Activated CD8-positive, alpha-beta memory T cell treated with anti-CD3 and anti-CD28 coated beads, Interleukin-2, amount 50 U/mL, for 24 hours (primary cell): ENCODE data around the gene TUBA1B.
"Not testable (repeated sequence)": the region's sequence is repeated elsewhere in the genome, so short reads cannot be mapped to it uniquely, and the experiment has no call there.

Experiments
- DNase-seq: peaks from one replicate; pipeline ENCODE4 v3.0.0-alpha.2; 2020; ENCODE audit errors: extremely low read depth

The TUBA1B gene

DNA sequence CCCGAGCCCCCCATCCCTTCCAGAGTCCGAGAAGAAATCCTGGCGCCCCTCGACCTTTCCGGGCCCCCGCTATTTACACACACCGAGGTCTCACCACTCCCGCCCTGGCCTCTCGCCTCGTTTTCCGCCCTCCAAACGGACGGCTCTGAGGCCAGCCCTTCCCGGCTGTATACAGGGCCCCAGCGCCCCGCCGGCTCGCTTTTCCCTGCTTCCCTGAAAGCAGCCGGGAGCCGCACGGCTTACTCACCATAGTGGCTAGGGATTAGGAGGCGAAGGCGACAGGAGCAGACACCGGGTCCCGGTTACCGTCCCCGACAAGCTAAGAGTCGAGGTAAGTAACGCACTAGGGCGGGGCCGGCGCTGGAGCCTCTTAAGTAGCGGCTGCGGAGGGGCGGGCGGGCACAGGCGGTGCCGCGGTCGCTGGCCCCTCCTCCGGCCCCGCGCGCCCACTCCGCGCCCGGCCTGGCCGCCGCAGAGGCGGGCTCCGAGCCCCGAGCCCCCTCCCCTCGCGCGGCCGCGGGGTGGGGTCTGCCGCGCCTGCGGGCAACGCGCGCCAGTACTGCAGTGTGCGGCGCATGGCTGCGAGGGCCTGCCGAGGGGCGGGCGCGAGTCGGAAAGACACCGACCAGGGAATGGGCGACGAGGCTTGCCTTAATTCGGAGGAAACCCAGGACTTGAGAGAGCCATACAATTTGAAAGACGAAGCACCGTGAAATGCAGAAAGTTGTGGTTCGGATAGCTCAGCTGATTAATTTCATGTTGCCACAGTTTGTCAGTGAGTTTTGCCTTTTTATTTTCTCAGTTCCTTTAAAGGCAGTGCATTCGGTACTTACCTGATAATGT is at the start of gene TUBA1B:
Gene TUBA1B, minus strand, starts transcription at position 345 of the 843 bp plus-strand sequence. Its CDS starts 95 bp downstream, at position 250.
- DNase-seq = peak; percentile 72

DNA sequence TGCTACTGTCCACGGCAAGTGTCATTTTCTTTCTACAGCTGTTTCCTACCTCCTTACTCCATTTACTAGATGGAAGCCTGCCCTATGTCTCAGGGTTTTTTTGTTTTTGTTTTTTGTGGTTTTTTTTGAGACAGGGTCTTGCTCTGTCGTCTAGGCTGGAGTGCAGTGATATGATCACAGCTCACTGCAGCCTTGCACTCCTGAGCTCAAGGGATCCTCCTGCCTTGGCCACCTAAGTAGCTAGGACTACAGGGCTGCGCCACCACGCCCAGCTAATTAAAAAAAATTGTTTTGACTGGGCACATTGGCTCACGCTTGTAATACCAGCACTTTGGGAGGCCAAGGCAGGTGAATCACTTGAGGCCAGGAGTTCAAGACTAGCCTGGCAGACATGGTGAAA is 43.0 kb upstream of the TUBA1B start:
- DNase-seq = no peak

DNA sequence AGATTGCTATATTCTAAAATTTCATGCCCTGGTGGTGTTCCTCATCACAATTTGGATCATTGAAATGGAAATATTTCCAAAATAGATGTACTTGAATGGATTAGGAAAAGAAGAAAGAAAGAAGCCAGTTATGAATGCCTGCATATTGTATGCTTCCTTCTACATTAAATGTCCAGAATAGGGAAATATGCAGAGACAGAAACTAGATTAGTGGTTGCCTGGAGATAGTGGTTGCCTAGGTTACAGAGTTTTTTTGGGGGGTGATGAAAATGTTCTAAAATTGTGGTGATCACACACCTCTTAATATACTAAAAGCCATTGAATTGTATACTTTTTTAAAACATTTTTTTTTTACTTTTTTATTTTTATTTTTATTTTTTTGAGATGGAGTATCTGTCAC is 39.7 kb upstream of the TUBA1B start:
- DNase-seq = no peak

DNA sequence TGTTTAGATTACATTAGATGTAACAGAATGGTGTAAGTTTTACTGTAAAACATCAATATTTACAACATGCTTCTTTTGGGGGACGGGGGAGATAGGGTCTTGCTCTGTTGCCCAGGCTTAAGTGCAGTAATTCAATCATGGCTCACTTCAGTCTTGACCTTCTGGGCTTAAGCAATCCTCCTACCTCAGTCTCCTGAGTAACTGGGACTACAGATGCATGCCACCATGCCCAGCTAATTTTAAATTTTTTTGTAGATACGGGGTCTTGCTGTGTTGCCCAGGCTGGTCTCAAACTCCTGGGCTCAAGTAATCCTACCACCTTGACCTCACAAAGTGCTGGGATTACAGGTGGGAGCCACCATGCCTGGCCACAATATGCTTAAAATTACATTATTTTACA is 33.9 kb upstream of the TUBA1B start:
- DNase-seq = no peak

DNA sequence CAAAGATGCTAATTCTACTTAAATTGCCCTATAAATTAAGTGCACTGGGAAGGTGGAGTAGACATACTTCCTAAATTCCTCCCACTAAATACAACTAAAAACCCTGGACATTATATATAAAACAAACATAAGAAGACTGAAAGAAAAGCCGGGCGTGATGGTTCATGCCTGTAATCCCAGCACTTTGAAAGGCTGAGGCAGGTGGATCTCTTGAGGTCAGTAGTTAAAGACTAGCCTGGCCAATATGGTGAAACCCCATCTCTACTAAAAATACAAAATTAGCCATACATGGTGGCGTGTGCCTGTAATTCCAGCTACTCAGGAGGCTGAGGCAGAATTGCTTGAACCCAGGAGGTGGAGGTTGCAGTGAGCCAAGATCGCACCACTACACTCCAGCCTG is 30.7 kb upstream of the TUBA1B start:
- not testable (repeated sequence) for DNase-seq

DNA sequence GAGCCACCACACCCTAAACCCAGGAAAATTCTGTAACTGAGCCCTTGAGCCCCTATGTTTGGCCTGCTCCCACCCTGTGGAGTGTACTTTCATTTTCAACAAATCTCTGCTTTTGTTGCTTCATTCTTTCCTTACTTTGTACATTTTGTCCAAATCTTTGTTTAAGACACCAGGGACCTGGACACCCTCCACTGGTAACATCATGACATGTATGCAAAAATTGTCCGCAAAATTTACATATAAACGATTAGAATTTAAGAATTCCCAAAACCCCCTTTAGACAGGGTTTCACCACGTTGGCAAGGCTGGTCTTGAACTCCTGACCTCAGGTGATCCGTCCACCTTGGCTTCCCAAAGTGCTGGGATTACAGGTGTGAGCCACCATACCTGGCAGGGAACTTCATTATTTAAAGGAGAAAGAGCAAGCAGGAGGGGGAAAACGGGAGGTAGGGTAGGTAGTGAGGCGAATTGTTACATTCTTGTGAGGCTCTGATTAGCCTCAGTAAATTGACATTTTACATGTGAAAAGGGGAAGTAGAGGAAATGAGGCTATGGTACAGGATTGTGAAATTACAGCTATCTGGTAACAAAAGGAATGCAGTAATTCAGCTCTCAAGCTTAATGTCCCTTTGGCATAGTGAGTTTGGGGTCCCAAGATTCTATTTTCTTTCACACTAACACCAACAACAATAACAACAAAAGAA is 30.0 kb upstream of the TUBA1B start:
- no peak for DNase-seq

DNA sequence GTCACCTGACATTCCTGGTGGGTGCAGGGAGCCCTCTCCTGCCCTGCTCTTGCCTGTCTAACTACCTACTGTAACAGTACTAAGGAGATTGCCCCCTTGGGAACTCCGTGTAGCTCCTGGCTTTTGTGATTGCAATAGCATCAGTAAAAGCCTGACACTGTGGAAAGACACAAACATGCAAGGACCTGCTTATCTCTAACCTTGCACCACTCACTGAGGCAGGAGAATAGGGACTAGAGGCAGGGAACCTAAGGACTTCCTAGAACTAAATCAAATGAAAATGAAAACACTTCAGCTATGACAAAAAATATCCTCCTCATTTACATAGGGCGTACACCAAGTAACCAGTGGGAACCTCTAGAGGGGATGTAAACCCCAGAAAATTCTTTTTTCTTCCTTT is 29.2 kb upstream of the TUBA1B start:
- DNase-seq = no peak

DNA sequence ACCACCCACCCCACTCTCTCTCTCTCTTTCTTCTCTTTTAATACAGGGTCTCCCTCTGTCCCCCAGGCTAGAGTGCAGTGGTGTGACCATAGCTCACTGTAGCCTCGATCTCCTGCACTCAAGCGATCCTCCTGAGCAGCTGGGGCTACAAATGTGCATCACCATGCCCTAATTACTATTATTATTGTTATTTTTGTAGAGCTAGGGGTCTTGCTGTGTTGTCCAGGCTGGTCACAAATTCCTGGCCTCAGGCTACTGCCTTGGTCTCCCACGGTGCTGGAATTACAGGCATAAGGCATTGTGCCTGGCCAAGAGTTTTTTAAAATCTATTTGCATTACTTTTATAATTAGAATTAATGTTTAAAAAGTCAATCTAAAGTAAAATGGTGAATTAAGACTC is 23.0 kb upstream of the TUBA1B start:
- no peak for DNase-seq

DNA sequence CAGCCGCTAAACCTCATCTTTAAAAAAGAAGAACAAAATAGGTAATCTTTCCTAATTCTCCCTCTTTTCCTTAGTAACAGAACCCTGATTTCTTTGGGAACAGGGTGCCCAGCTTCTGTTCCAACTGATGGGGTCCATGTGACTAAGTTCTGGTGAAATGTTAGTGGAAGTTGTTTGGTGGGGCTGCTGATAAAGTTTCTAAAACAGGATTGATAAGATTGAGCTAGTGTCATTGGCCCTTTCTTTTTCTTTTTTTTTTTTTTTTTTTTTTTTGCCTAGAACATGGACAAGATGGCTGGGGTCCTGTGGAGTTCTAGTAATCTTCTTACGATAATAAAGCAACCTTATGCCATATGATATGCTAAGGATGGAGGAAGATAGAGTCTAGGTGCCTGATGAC is 16.2 kb upstream of the TUBA1B start:
- no peak for DNase-seq

DNA sequence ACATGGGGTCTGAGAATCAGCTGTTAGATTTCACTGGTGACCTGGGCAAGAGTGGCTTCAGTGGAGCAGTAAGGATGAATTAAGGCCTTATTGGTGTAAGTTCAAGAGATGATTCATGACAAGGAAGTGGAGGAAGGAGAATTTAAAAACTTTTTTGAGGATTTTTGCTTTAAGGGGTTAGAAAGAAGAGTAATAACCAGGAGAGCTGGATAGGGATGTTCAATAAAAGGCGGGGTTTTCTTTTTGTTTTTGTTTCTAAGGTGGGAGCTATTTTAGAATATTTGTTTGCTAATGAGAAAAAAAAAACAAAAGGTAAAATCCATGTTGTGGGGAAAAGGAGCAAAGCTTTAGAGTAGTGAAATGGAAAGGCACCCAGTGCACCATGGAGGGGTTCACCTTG is 15.2 kb upstream of the TUBA1B start:
- no peak for DNase-seq

DNA sequence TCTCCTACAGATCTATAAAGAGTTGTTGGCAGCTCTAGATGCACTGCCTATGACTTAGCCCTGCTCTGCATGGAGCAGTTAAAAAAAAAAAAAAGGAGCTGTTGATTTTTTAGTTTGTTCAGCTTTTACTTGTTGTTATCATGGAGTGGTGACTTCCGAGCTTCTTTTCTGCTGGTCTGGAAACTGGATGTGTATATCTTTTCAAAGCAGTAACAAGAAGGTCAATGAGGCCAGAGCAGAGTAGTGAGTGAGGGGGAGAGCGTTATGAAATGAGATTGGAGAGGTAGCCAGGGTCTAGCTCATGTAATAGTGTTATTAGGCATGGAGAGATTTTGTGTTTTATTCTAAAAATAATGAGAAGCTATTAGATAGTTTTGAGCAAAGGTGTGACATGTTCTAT is 13.2 kb upstream of the TUBA1B start:
- DNase-seq = no peak

DNA sequence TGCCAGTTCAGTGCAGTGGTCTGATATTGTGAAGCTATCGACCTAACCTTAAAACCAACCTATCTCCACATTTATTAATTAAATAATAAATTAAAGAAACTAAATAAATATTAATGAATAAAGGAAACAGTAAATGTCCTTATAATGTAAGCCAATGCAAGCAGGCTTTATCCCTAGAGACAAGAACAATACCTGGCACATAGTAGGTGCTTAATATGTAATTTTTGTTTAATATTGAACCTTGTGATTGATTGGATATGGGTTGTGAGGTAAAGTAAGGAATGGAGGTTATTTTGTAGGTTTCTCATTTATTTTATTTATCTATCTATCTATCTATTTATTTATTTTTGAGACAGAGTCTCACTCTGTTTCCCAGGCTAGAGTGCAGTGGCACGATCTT is 7.8 kb upstream of the TUBA1B start:
- DNase-seq = no peak

DNA sequence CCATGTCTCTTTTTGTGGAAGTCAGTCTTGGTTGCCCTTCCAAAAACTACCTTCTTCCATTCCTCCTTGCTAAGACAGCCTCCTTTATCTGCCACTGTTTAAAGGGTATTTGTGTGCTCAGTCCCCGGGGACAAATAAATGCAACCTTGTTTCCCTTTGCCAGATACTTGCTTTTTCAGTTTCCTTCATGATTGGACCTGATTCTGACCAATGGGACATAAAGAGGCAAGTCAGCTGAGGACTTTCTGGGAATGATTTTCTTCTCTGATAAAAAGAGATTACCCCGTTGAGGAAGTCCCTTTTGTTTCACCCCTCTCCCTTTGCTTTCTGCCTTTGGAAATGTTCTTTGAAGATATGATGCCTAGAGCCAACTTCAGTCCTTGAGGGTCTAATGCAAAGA is 7.4 kb upstream of the TUBA1B start:
- no peak for DNase-seq

DNA sequence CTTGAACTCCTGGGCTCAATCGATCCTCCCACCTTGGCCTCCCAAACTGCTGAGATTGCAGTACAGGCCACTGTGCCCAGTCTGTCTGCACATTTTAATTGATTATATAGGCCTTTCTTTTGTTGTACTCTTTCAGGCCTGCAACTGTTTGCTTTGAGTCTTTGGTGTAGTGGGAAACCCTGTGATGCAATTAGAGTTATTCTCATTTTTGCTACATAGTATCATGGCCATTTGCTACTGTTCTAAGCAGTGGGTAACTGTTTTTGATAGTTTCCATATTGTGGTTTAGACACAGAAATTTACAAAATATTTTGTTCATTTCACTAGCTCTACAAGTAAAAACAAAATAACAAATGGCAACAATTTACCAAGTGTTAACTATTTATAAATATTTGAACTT is 6.3 kb upstream of the TUBA1B start:
- no peak for DNase-seq

DNA sequence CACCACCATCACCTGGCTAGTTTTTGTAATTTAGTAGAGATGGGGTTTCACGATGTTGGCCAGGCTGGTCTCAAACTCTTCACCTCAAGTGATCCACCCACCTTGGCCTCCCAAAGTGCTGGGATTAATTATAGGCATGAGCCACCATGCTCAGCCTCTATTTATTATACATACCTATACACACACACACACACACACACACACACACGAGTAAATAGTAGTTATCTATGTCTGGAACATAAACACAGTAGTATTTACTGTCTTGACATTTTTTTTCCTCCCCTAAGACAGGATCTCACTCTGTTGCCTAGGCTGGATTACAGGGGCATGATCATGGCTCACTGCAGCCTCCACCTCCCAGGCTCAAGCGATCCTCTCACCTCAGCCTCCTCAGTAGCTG is 5.8 kb upstream of the TUBA1B start:
- DNase-seq = not testable (repeated sequence)

DNA sequence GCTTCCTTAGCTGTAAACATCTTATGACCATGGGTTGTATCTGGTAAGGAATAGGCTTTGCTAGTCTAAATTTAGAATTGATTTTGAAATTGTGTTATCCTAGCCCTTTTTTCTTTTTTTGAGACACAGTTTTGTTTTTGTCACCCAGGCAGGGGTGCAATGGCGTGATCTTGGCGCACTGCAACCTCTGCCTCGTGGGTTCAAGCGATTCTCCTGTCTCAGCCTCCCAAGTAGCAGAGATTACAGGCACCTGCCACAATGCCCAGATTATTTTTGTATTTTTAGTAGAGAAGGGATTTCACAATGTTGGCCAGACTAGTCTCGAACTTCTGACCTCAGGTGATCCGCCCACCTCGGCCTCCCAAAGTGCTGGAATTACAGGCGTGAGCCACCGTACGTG is 2.4 kb upstream of the TUBA1B start:
- no peak for DNase-seq

DNA sequence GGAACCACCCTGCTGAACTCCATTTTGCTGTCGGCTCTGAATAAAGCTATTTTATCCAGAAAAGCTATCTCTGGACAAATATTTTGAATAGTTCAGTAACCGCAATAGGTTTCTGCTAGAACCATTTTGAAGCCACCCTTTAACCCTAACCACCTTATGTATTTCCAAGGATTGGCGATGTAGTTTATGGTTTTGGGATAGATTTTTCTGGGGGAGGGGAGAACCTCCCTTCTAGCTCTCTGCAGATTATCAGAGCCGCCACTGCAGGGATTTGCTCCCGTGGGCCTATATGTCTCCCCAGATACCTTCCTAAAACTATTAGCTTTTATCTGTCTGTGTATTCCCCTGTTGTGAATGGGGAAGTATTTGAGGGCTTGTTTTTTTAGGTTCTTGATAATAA is 1.8 kb upstream of the TUBA1B start:
- no peak for DNase-seq

DNA sequence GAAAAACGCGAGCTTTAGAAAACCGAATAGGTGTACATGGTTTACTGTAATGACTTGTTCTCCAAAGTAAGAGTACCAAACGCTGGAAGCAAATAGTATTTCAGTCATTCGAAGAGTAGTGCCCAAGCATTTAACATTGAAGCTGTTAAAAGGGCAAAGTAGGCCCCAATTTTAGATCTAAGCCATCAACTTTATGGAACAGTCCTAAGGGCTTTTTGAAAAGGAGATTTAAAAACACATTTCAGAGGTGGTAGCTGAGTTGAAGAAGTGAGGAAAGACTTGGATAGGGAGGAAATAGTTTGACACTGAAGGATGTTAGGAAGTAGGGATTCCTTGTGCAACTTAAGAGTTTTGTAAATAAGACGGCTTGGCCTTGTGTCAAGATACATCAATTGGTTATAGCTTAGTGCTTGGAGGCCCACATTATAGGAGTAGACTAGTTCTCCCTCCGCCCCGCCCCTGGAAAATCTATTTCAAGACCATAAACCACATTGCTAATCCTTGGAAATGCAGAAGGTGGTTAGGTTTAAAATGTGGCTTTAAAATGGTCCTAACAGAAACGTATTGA is 783 bp upstream of the TUBA1B start:
- no peak for DNase-seq

DNA sequence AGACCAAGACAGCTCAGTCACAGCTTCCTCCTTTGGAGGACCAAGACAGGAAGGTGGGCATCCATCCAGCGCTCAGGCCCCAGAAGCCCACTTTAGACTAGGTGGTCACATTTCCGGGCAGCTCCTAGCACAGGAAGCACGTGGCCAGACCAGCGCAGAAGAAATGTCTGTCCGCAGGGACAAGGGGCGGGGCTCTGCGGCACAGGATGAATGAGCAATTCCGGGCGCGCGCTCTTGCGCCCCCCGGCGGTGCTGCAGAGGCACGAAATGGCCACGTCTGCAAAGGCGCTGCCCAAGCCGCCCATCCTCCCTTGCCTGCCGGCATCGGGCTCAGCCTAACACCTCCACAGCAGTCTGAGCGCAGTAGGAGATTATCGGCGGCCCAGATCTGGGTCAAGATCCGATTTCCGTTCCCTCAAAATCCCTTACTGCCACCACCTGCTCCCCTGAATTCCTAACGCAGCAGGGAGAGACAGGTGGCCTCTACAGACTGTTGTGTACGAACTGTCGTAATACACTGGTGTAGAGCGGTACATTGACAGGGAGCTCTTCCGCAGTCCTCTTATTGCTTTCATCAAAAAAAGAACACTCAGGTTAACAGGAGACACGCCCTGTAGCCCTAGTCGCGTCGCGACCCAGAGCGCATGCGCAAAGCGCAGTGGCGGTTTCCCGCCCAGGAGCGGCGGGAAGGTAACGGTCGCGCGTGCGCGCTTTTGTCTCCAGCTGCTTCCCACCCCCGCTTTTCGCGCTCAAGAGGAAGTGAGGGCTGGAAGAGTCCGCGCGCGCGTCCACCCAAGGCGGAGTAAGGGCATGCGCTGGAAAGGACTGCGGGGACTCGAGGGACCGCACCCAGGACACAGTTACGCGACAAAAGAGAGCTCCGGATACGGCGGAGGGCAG is 794 bp downstream of the TUBA1B start:
- peak; percentile 78 for DNase-seq

DNA sequence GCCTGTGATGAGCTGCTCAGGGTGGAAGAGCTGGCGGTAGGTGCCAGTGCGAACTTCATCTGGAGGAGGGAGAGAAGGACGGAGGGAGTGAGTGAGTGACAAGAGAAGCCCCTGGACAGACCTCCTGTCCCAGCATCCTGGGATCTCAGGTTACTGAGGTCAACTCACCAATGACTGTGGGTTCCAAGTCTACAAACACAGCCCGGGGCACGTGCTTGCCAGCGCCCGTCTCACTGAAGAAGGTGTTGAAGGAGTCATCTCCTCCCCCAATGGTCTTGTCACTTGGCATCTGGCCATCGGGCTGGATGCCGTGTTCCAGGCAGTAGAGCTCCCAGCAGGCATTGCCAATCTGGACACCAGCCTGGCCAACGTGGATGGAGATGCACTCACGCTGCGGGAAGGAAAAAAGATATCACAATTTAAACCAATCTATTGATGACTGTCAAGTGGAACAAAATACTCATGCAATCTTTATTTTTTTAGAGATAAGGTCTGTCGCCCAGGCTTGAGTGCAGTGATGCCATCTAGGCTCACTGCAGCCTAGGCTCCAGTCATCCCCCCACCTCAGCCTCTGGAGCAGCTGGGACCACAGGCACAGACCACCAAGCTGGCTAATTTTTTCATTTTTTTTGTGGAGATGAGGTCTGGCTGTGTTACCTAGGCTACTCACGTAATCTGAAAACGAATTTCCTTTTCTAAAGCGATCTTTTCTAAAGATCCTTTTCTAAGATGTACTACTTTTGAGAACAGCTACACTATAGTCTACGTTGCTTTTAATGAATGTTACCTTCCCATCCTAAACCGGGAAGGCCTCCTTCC is 1.7 kb downstream of the TUBA1B start:
- no peak for DNase-seq

DNA sequence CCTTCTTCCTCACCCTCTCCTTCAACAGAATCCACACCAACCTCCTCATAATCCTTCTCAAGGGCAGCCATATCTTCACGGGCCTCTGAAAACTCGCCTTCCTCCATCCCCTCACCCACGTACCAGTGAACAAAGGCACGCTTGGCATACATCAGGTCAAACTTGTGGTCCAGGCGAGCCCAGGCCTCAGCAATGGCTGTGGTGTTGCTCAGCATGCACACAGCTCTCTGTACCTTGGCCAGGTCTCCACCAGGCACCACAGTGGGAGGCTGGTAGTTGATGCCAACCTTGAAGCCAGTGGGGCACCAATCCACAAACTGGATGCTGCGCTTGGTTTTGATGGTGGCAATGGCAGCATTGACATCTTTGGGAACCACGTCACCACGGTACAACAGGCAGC is 3.2 kb downstream of the TUBA1B start:
- DNase-seq = not testable (repeated sequence)
